Stimulated activated CD4-positive, alpha-beta T cell treated with anti-CD3 and anti-CD28 coated beads, Interleukin-1b, Interleukin-23, amount 100 ng/mL, for 4 hours (primary cell): ENCODE data around the gene IGHMBP2.

ENCODE experiments used
- DNase-seq, 2 donors: peaks; one replicate each; pipeline ENCODE4 v3.0.0-alpha.2; 2020; ENCODE audit warnings: low read depth in 2 of 2

Gene IGHMBP2

GRCh38 chr11:68890490-68891231, 13.0 kb upstream of the IGHMBP2 start:
- DNase-seq = no peak

GRCh38 chr11:68891351-68891948, 12.2 kb upstream of the IGHMBP2 start:
- no peak for DNase-seq

- no peak for DNase-seq
Measured at GRCh38 chr11:68892576-68892975, 11.1 kb upstream of the IGHMBP2 start.

- DNase-seq = no peak
Measured at GRCh38 chr11:68893282-68893681, 10.4 kb upstream of the IGHMBP2 start.

- DNase-seq = no peak
Measured at GRCh38 chr11:68896171-68896959, 7.3 kb upstream of the IGHMBP2 start.

GRCh38 chr11:68897441-68897840, 6.2 kb upstream of the IGHMBP2 start:
- DNase-seq = no peak

GRCh38 chr11:68900835-68901381, 2.8 kb upstream of the IGHMBP2 start:
- no peak for DNase-seq

- DNase-seq = peak in 1 of 2 donors; percentile 15
Measured at GRCh38 chr11:68904248-68904847, 657 bp downstream of the IGHMBP2 start.

- no peak for DNase-seq
Measured at GRCh38 chr11:68905421-68906360, 2.0 kb downstream of the IGHMBP2 start.

- no peak for DNase-seq
Measured at GRCh38 chr11:68908273-68908672, 4.6 kb downstream of the IGHMBP2 start.

- DNase-seq = no peak
Measured at GRCh38 chr11:68910965-68911364, 7.3 kb downstream of the IGHMBP2 start.

- DNase-seq = no peak
Measured at GRCh38 chr11:68911731-68912130, 8.0 kb downstream of the IGHMBP2 start.

- DNase-seq = no peak
Measured at GRCh38 chr11:68912254-68912653, 8.6 kb downstream of the IGHMBP2 start.

GRCh38 chr11:68913188-68913587, 9.5 kb downstream of the IGHMBP2 start:
- no peak for DNase-seq

- no peak for DNase-seq
Measured at GRCh38 chr11:68914761-68915160, 11.1 kb downstream of the IGHMBP2 start.

- no peak for DNase-seq
Measured at GRCh38 chr11:68916439-68916838, 12.7 kb downstream of the IGHMBP2 start.

GRCh38 chr11:68923614-68924013, 19.9 kb downstream of the IGHMBP2 start:
- DNase-seq = no peak

GRCh38 chr11:68924073-68924925, 20.6 kb downstream of the IGHMBP2 start:
- no peak for DNase-seq

- DNase-seq = no peak
Measured at GRCh38 chr11:68925611-68926010, 21.9 kb downstream of the IGHMBP2 start.
